HCT116 (cell line): ENCODE measurements around the gene RBM27. TPM values are rescaled to one million over a fixed set of nuclear protein-coding genes. Genes with fewer than 3 reads are reported as not detected.

Experiments used
- ATAC-seq: fragments of 200-7000 bp; cut with Tn5 transposase; 2 replicates; pipeline ENCODE4 v1.9.1; 2020; ENCODE audit warnings: mild to moderate bottlenecking, moderate library complexity
- BruUV-seq: library from RNA; stranded (reverse); fragments of 400-500 nt; replicated peaks from 2 replicates; lab custom pipeline; 2021; lab: Mats Ljungman, UMichigan
- CTCF ChIA-PET: fragments of 300-600 bp; sonication (Branson Sonifier 250); formaldehyde crosslinking; loops from one replicate; lab custom pipeline; 2021; ENCODE audit warnings: antibody characterized with exemption; lab: Charles Lee
- POLR2A ChIA-PET: fragments of 300-600, 350-600 bp; sonication (Branson Sonifier 250); formaldehyde crosslinking; loops from one replicate; lab custom pipeline; 2021; ENCODE audit warnings: antibody characterized with exemption; lab: Charles Lee
- RAD21 ChIA-PET, 2 experiments: fragments of 300-600 bp; sonication (Branson Sonifier 250); formaldehyde crosslinking; loops; one replicate each; lab custom pipeline; 2023; ENCODE audit warnings: low total read pairs in 2 of 2; ENCODE audit not compliant: uncharacterized antibody in 2 of 2, unreplicated experiment in 2 of 2, low non-redundant PET in 1 of 2; lab: Charles Lee
- DNase-seq: peaks from one replicate; pipeline ENCODE4 v3.0.0-alpha.2; 2010; ENCODE audit warnings: low read depth, low spot score
- H2AFZ ChIP-seq: fragments of 200-600 bp; shearing (Covaris generic), sonication (generic); 2 replicates; pipeline ENCODE4 v1.6.1; 2017; ENCODE audit warnings: low read depth, mixed run types, mixed read lengths, antibody characterized with exemption, low read length; ENCODE audit not compliant: poor library complexity, severe bottlenecking
- H3K27ac ChIP-seq: 2 replicates; pipeline ENCODE4 v1.5.1; 2012; ENCODE audit warnings: low read depth, low read length
- H3K27me3 ChIP-seq: fragments of 200-600 bp; sonication (generic); 2 replicates; pipeline ENCODE4 v1.6.1; 2016; ENCODE audit warnings: mixed run types, low read length, mixed read lengths; ENCODE audit not compliant: insufficient read depth
- H3K36me3 ChIP-seq, 2 experiments: fragments of 200-500 bp in 1 of 2; fragments of 200-600 bp in 1 of 2; sonication (Bioruptor generic) in 1 of 2; sonication (generic) in 1 of 2; 2 replicates each; pipeline versions ENCODE4 v1.5.1 to v1.6.1; 2014 to 2016; ENCODE audit warnings: low read length in 2 of 2, inconsistent platforms in 1 of 2, mixed read lengths in 1 of 2, mixed run types in 1 of 2; ENCODE audit not compliant: insufficient read depth in 2 of 2, control insufficient read depth in 1 of 2
- H3K4me1 ChIP-seq, 2 experiments: fragments of 200-600 bp in 1 of 2; sonication (generic) in 1 of 2; 2 replicates each; pipeline versions ENCODE4 v1.5.1 to v1.6.1; 2012 to 2017; ENCODE audit warnings: low read length in 2 of 2, inconsistent platforms in 1 of 2, mild to moderate bottlenecking in 1 of 2, mixed read lengths in 1 of 2, mixed run types in 1 of 2, moderate library complexity in 1 of 2; ENCODE audit not compliant: insufficient read depth in 2 of 2, control insufficient read depth in 1 of 2
- H3K4me2 ChIP-seq: fragments of 200-600 bp; sonication (generic); 2 replicates; pipeline ENCODE4 v1.6.1; 2017; ENCODE audit warnings: mixed run types, low read length, mixed read lengths
- H3K4me3 ChIP-seq, 2 experiments: fragments of 200-600 bp in 1 of 2; sonication (generic) in 1 of 2; replicated peaks in 1 of 2; 2 replicates each; pipeline ENCODE4 v1.5.1; 2011 to 2016; ENCODE audit warnings: low read length in 2 of 2, control low read depth in 1 of 2, low read depth in 1 of 2, mild to moderate bottlenecking in 1 of 2, mixed read lengths in 1 of 2, mixed run types in 1 of 2
- H3K79me2 ChIP-seq: fragments of 200-600 bp; sonication (generic); 2 replicates; pipeline ENCODE4 v1.6.1; 2017; ENCODE audit warnings: mild to moderate bottlenecking, mixed run types, low read length, moderate library complexity, mixed read lengths; ENCODE audit not compliant: insufficient read depth
- H3K9ac ChIP-seq: fragments of 200-600 bp; sonication (generic); 2 replicates; pipeline ENCODE4 v1.6.1; 2016; ENCODE audit warnings: low read length, mixed read lengths
- H3K9me2 ChIP-seq: fragments of 200-600 bp; sonication (generic), shearing (Covaris generic); 2 replicates; pipeline ENCODE4 v1.6.1; 2017; ENCODE audit warnings: mixed run types, mild to moderate bottlenecking, moderate library complexity; ENCODE audit not compliant: insufficient read depth
- H3K9me3 ChIP-seq, 2 experiments: fragments of 200-500 bp in 1 of 2; fragments of 200-600 bp in 1 of 2; sonication (Bioruptor generic) in 1 of 2; sonication (generic) in 1 of 2; 2 replicates each; pipeline ENCODE4 v1.6.1; 2014 to 2017; ENCODE audit warnings: low read length in 2 of 2, mixed read lengths in 2 of 2, inconsistent platforms in 1 of 2, low read depth in 1 of 2, mild to moderate bottlenecking in 1 of 2, mixed run types in 1 of 2, moderate library complexity in 1 of 2; ENCODE audit not compliant: control insufficient read depth in 1 of 2, insufficient read depth in 1 of 2
- H4K20me1 ChIP-seq: fragments of 200-600 bp; sonication (generic), shearing (Covaris generic); 2 replicates; pipeline ENCODE4 v1.6.1; 2017; ENCODE audit warnings: mixed run types, mild to moderate bottlenecking, moderate library complexity; ENCODE audit not compliant: insufficient read depth
- EGR1 ChIP-seq: IDR thresholded peaks from 2 replicates; pipeline ENCODE4 v1.6.1; 2012; ENCODE audit warnings: low read depth
- EZH2 ChIP-seq: fragments of 200-600 bp; sonication (generic); IDR thresholded peaks from 2 replicates; pipeline ENCODE4 v1.6.1; 2017; ENCODE audit warnings: antibody characterized with exemption, mixed run types
- EZH2phosphoT487 ChIP-seq: fragments of 200-600 bp; IDR thresholded peaks from 2 replicates; pipeline ENCODE4 v1.6.1; 2018; ENCODE audit warnings: antibody characterized with exemption, borderline replicate concordance
- FOSL1 ChIP-seq: IDR thresholded peaks from 2 replicates; pipeline ENCODE4 v1.6.1; 2012; ENCODE audit warnings: low read depth
- JUND ChIP-seq: IDR thresholded peaks from 2 replicates; pipeline ENCODE4 v1.6.1; 2012
- MAX ChIP-seq: IDR thresholded peaks from 2 replicates; pipeline ENCODE4 v1.6.1; 2012
- POLR2A ChIP-seq: IDR thresholded peaks from 2 replicates; pipeline ENCODE4 v1.7.0; 2011; ENCODE audit warnings: borderline replicate concordance; ENCODE audit not compliant: insufficient read depth, insufficient read length; ENCODE audit errors: extremely low read depth
- POLR2AphosphoS5 ChIP-seq: IDR thresholded peaks from 2 replicates; pipeline ENCODE4 v1.6.1; 2011; ENCODE audit warnings: mild to moderate bottlenecking, low read depth, low read length, moderate library complexity
- RAD21 ChIP-seq: IDR thresholded peaks from 2 replicates; pipeline ENCODE4 v1.6.1; 2012; ENCODE audit warnings: low read depth, mild to moderate bottlenecking
- SIN3A ChIP-seq: IDR thresholded peaks from 2 replicates; pipeline ENCODE4 v1.6.1; 2012; ENCODE audit warnings: low read depth
- YY1 ChIP-seq: IDR thresholded peaks from 2 replicates; pipeline ENCODE4 v1.6.1; 2011; ENCODE audit warnings: low read length, low read depth, moderate library complexity, mild to moderate bottlenecking; ENCODE audit not compliant: insufficient replicate concordance; ENCODE audit errors: extremely low read depth
- intact Hi-C: fragments of 100-400 bp; cut with micrococcal nuclease; formaldehyde crosslinking; loops from 2 replicates; pipeline ENCODE4 v1.10.0; 2022
- total RNA-seq: library from RNA; stranded (reverse); gene quantifications from one replicate; pipeline ENCODE4 v1.2.1, GENCODE V29; 2021; ENCODE audit not compliant: unreplicated experiment
- TF ChIP-seq, protein P1 (sequence below), 3 experiments: fragments of 200-600 bp in 1 of 3; sonication (generic) in 1 of 3; IDR thresholded peaks in 2 of 3; conservative IDR thresholded peaks in 1 of 3; 2 replicates each; pipeline ENCODE4 v1.5.1; 2012 to 2017; ENCODE audit warnings: low read depth in 2 of 3, low read length in 2 of 3, antibody characterized with exemption in 1 of 3, borderline replicate concordance in 1 of 3, control low read depth in 1 of 3, mild to moderate bottlenecking in 1 of 3, mixed read lengths in 1 of 3, mixed run types in 1 of 3, moderate library complexity in 1 of 3; ENCODE audit not compliant: insufficient read depth in 1 of 3
- TF ChIP-seq, protein P2 (sequence below): IDR thresholded peaks from 2 replicates; pipeline ENCODE4 v1.6.1; 2012
- TF ChIP-seq, protein P3 (sequence below): IDR thresholded peaks from 2 replicates; pipeline ENCODE4 v1.6.1; 2012; ENCODE audit warnings: low read depth

Gene RBM27
- total RNA-seq, 1 experiment from 2014 or later = 15.2 TPM

DNA sequence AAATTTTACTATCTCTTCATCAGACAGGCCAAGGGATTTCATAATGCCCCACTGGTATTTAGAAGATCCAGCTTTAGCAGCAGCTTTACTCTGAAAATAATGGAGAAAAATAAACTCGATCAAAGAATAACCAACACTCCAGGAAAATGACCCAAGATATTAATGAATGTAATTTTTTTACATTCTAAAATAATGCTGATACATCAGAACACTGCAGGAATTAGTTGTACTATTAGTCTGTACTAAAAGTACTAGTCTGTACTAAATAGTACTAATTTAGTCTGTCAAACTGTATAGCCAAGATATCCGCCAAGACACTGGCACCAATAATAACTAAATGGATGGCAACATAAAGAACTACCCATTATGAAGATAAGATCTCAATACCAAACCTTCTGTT lies 39.0 kb upstream of the RBM27 start:
- Histone ChIP-seq H3K79me2 (peaks cover 19% of the 10 kb centered on the region), H3K4me3 (no peak overlapping the region), H3K9me3 (no peaks in the 10 kb centered on the region), H3K9ac (no peak overlapping the region), H3K27me3 (no peaks in the 10 kb centered on the region), H3K36me3 (peaks cover 42 to 59% of the 10 kb centered on the region in 2 experiments), H3K27ac (no peak overlapping the region), H2AFZ (no peak overlapping the region), H3K4me1 (no peaks in the 10 kb centered on the region), H4K20me1 (no peaks in the 10 kb centered on the region), H3K9me2 (no peaks in the 10 kb centered on the region), H3K4me2 (no peak overlapping the region)
- no peak for TF ChIP-seq EGR1
- no peak for TF ChIP-seq YY1
- TF ChIP-seq, protein P1, sequence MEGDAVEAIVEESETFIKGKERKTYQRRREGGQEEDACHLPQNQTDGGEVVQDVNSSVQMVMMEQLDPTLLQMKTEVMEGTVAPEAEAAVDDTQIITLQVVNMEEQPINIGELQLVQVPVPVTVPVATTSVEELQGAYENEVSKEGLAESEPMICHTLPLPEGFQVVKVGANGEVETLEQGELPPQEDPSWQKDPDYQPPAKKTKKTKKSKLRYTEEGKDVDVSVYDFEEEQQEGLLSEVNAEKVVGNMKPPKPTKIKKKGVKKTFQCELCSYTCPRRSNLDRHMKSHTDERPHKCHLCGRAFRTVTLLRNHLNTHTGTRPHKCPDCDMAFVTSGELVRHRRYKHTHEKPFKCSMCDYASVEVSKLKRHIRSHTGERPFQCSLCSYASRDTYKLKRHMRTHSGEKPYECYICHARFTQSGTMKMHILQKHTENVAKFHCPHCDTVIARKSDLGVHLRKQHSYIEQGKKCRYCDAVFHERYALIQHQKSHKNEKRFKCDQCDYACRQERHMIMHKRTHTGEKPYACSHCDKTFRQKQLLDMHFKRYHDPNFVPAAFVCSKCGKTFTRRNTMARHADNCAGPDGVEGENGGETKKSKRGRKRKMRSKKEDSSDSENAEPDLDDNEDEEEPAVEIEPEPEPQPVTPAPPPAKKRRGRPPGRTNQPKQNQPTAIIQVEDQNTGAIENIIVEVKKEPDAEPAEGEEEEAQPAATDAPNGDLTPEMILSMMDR (IDR thresholded peaks at IDR 0.05 in 2 of 3, conservative IDR thresholded peaks at IDR 0.05 in 1 of 3; ENCODE audit: borderline replicate concordance in 1 of 3, insufficient read depth in 1 of 3, low read depth in 2 of 3, low read length in 2 of 3) = no peak
- no peak for TF ChIP-seq EZH2
- no peak for TF ChIP-seq MAX
- TF ChIP-seq POLR2AphosphoS5 = no peak
- TF ChIP-seq, protein P2, sequence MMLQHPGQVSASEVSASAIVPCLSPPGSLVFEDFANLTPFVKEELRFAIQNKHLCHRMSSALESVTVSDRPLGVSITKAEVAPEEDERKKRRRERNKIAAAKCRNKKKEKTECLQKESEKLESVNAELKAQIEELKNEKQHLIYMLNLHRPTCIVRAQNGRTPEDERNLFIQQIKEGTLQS = no peak
- TF ChIP-seq EZH2phosphoT487 = no peak
- no peak for TF ChIP-seq FOSL1
- TF ChIP-seq RAD21 = no peak
- TF ChIP-seq POLR2A = no peak
- TF ChIP-seq SIN3A = no peak
- TF ChIP-seq JUND = no peak
- TF ChIP-seq, protein P3, sequence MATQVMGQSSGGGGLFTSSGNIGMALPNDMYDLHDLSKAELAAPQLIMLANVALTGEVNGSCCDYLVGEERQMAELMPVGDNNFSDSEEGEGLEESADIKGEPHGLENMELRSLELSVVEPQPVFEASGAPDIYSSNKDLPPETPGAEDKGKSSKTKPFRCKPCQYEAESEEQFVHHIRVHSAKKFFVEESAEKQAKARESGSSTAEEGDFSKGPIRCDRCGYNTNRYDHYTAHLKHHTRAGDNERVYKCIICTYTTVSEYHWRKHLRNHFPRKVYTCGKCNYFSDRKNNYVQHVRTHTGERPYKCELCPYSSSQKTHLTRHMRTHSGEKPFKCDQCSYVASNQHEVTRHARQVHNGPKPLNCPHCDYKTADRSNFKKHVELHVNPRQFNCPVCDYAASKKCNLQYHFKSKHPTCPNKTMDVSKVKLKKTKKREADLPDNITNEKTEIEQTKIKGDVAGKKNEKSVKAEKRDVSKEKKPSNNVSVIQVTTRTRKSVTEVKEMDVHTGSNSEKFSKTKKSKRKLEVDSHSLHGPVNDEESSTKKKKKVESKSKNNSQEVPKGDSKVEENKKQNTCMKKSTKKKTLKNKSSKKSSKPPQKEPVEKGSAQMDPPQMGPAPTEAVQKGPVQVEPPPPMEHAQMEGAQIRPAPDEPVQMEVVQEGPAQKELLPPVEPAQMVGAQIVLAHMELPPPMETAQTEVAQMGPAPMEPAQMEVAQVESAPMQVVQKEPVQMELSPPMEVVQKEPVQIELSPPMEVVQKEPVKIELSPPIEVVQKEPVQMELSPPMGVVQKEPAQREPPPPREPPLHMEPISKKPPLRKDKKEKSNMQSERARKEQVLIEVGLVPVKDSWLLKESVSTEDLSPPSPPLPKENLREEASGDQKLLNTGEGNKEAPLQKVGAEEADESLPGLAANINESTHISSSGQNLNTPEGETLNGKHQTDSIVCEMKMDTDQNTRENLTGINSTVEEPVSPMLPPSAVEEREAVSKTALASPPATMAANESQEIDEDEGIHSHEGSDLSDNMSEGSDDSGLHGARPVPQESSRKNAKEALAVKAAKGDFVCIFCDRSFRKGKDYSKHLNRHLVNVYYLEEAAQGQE = no peak
- no TSS peak for BruUV-seq
- DNase-seq (no peak), ATAC-seq (no peak)
- RAD21 ChIA-PET = no interaction called here
- intact Hi-C loops = no loop called here
- CTCF ChIA-PET = no interaction called here
- POLR2A ChIA-PET = no interaction called here
